BJ (cell line): ENCODE data around the gene AFF3. TPM values are rescaled to one million over a fixed set of nuclear protein-coding genes. Genes with fewer than 3 reads are reported as not detected.
"Not testable (repeated sequence)": the region's sequence is repeated elsewhere in the genome, so short reads cannot be mapped to it uniquely, and the experiment has no call there.

Experiments
- CTCF ChIA-PET: fragments of 350-600 bp; formaldehyde crosslinking; extraction: SDS; loops from one replicate; lab custom pipeline; 2021; ENCODE audit warnings: antibody characterized with exemption, inconsistent platforms; lab: Yijun Ruan, JAX
- POLR2A ChIA-PET: fragments of 300-600 bp; sonication (Branson Sonifier 250); formaldehyde crosslinking; extraction: SDS; loops from one replicate; lab custom pipeline; 2021; ENCODE audit warnings: antibody characterized with exemption; lab: Charles Lee
- DNase-seq: peaks from one replicate; pipeline ENCODE4 v3.0.0-alpha.2; 2011; ENCODE audit warnings: low read depth
- H3K27me3 ChIP-seq: 2 replicates; pipeline ENCODE4 v1.6.0; 2011; ENCODE audit warnings: low read length; ENCODE audit not compliant: control insufficient read depth, insufficient read depth
- H3K36me3 ChIP-seq: 2 replicates; pipeline ENCODE4 v1.5.1; 2011; ENCODE audit warnings: low read length; ENCODE audit not compliant: control insufficient read depth, insufficient read depth
- H3K4me3 ChIP-seq: 2 replicates; pipeline ENCODE4 v1.5.1; 2011; ENCODE audit warnings: low read depth, mild to moderate bottlenecking, control low read depth, low read length
- CTCF ChIP-seq: IDR thresholded peaks from 2 replicates; pipeline ENCODE4 v1.5.1; 2011; ENCODE audit warnings: low read depth, mild to moderate bottlenecking, control low read depth, inconsistent platforms, low read length, moderate library complexity; ENCODE audit not compliant: insufficient read depth
- polyA plus RNA-seq: library from polyadenylated mRNA; depleted of rRNA; stranded (reverse); fragments of >200 nt; gene quantifications from 2 replicates; pipeline ENCODE4 v1.2.3, GENCODE V29; 2011

The AFF3 gene
- polyA plus RNA-seq, 1 experiment = 11.5 TPM

GRCh38 chr2:99928470-99929053 is 213.8 kb downstream of the AFF3 start:
- ChIA-PET CTCF (interaction anchor here (1.3 kb wide), 1 partner anchor 15 kb away, joined by 5 read pairs; no protein-coding TSS in a partner anchor), POLR2A (no interaction called here)
- Histone ChIP-seq H3K4me3 (no peak overlapping the region), H3K27me3 (no peaks in the 10 kb centered on the region), H3K36me3 (no peaks in the 10 kb centered on the region)
- no peak for DNase-seq
- TF ChIP-seq CTCF = no peak

GRCh38 chr2:99927690-99928207 is 214.6 kb downstream of the AFF3 start:
- POLR2A ChIA-PET = not testable (repeated sequence)

GRCh38 chr2:99926986-99927385 is 215.4 kb downstream of the AFF3 start:
- no peak for TF ChIP-seq CTCF
- no peaks in the 10 kb centered on the region for H3K27me3 ChIP-seq
- DNase-seq = peak; percentile 17
- no peaks in the 10 kb centered on the region for H3K36me3 ChIP-seq
- H3K4me3 ChIP-seq = no peak overlapping the region
- CTCF ChIA-PET = no interaction called here
- POLR2A ChIA-PET = no interaction called here

More at GRCh38 chr2:99927690-99928207, 214.6 kb downstream of the AFF3 start:
- DNase-seq, H3K27me3 ChIP-seq, H3K4me3 ChIP-seq, H3K36me3 ChIP-seq: not testable (repeated sequence)
- CTCF ChIA-PET = interaction anchor here (1.3 kb wide), 1 partner anchor 16 kb away, joined by 5 read pairs; no protein-coding TSS in a partner anchor

GRCh38 chr2:99925960-99926359 is 216.4 kb downstream of the AFF3 start:
- POLR2A ChIA-PET = no interaction called here
- no peaks in the 10 kb centered on the region for H3K27me3 ChIP-seq
- H3K36me3 ChIP-seq = no peaks in the 10 kb centered on the region
- no peak overlapping the region for H3K4me3 ChIP-seq
- TF ChIP-seq CTCF = no peak
- CTCF ChIA-PET = no interaction called here
- DNase-seq = no peak

- CTCF ChIA-PET = no interaction called here
- TF ChIP-seq CTCF = no peak
- Histone ChIP-seq H3K36me3 (no peaks in the 10 kb centered on the region), H3K27me3 (no peaks in the 10 kb centered on the region), H3K4me3 (no peak overlapping the region)
- POLR2A ChIA-PET = no interaction called here
- no peak for DNase-seq
Measured at GRCh38 chr2:99922664-99923063, 219.7 kb downstream of the AFF3 start.
